ENCODE results near the gene TTC34.

TTC34 gene

GRCh38 chr1:2606396-2606880 lies 195.1 kb downstream of the TTC34 start:
- H3K4me3 ChIP-seq (ENCODE audit: low read length) = no peak overlapping the region
- no peak for TF ChIP-seq CTCF (conservative IDR thresholded peaks at IDR 0.05; ENCODE audit: low read length)
- DNase-seq (ENCODE audit: low read depth) = no peak

GRCh38 chr1:2605509-2606395 lies 195.7 kb downstream of the TTC34 start:
- H3K4me3 ChIP-seq (ENCODE audit: low read length) = no peak overlapping the region
- TF ChIP-seq CTCF (conservative IDR thresholded peaks at IDR 0.05; ENCODE audit: low read length) = no peak
- no peak for DNase-seq (ENCODE audit: low read depth)

GRCh38 chr1:2604844-2605508 lies 196.5 kb downstream of the TTC34 start:
- H3K4me3 ChIP-seq (ENCODE audit: low read length) = no peak overlapping the region
- TF ChIP-seq CTCF (conservative IDR thresholded peaks at IDR 0.05; ENCODE audit: low read length) = no peak
- no peak for DNase-seq (ENCODE audit: low read depth)

- DNase-seq (ENCODE audit: low read depth) = no peak
- no peak for TF ChIP-seq CTCF (conservative IDR thresholded peaks at IDR 0.05; ENCODE audit: low read length)
- H3K4me3 ChIP-seq (ENCODE audit: low read length) = no peak overlapping the region
Observed at GRCh38 chr1:2604156-2604843, 197.2 kb downstream of the TTC34 start.

- no peak overlapping the region for H3K4me3 ChIP-seq (ENCODE audit: low read length)
- no peak for DNase-seq (ENCODE audit: low read depth)
- TF ChIP-seq CTCF (conservative IDR thresholded peaks at IDR 0.05; ENCODE audit: low read length) = no peak
Observed at GRCh38 chr1:2603521-2604155, 197.9 kb downstream of the TTC34 start.

- H3K4me3 ChIP-seq (ENCODE audit: low read length) = no peak overlapping the region
- DNase-seq (ENCODE audit: low read depth) = no peak
- TF ChIP-seq CTCF (conservative IDR thresholded peaks at IDR 0.05; ENCODE audit: low read length) = no peak
Observed at GRCh38 chr1:2602866-2603520, 198.5 kb downstream of the TTC34 start.
